ENCODE results near the gene POU3F3.

Gene POU3F3

DNA sequence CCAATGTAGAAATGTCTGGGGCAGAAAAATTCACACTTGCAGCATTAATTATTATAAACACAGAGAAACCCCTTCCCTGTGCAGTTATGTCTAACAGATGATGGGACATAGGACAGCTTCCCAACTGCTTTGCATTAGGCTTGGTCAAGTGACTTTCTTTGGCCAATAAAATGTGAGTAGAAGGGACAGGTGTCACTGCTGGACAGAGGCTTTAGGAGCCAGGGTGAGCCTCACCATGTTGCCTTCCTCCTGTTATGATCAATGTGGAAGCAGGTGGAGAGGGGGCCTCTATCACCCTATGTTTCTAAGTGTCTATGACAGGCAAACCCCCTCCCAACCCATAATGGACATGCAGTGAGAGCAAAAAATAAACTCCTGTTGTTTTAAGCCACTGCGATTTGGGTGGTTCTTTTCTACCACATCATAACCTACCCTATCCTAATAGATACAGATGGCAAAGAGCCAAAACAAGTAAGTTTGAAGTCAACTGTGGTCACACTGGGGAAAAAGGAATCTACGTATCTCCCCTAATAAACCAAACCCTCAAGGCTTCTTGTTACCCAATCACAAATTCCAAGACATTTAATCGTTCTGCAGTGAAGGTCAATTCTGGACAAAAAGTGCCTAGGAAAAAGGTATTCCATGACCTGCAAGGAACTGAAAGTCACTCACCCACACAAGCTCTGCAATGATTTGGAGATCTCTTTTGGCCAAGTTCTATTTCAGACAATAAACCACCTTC lies 28.6 kb upstream of the POU3F3 start:
- H3K4me2 ChIP-seq (ENCODE audit: low read depth, low read length, poor library complexity, severe bottlenecking) = no peak overlapping the region
- H3K9ac ChIP-seq (ENCODE audit: low read depth, low read length, poor library complexity, severe bottlenecking) = no peak overlapping the region
- no peak overlapping the region for H3K4me3 ChIP-seq (ENCODE audit: low read length, poor library complexity, severe bottlenecking)
- H3K27me3 ChIP-seq (ENCODE audit: insufficient read depth, low read length, poor library complexity, severe bottlenecking) = no peaks in the 10 kb centered on the region
- H4K20me1 ChIP-seq (ENCODE audit: insufficient read depth, low read length, poor library complexity, severe bottlenecking) = no peaks in the 10 kb centered on the region
- H3F3A ChIP-seq (ENCODE audit: low read depth) = no peaks in the 10 kb centered on the region
- no peaks in the 10 kb centered on the region for H3K79me2 ChIP-seq (ENCODE audit: insufficient read depth, low read length)
- H3K36me3 ChIP-seq (ENCODE audit: insufficient read depth, low read length) = no peaks in the 10 kb centered on the region
- no peaks in the 10 kb centered on the region for H3K9me2 ChIP-seq (replicated peaks; ENCODE audit: low read depth, low read length)
- no peaks in the 10 kb centered on the region for H3K9me3 ChIP-seq (ENCODE audit: insufficient read depth, low read depth, low read length)
- H2AFZ ChIP-seq (ENCODE audit: low read length) = no peak overlapping the region
- H3K4me1 ChIP-seq (ENCODE audit: insufficient read depth, low read length, poor library complexity, severe bottlenecking) = no peaks in the 10 kb centered on the region
- no peak for TF ChIP-seq EZH2phosphoT487 (IDR thresholded peaks at IDR 0.05; ENCODE audit: borderline replicate concordance)
- TF ChIP-seq, protein P1, sequence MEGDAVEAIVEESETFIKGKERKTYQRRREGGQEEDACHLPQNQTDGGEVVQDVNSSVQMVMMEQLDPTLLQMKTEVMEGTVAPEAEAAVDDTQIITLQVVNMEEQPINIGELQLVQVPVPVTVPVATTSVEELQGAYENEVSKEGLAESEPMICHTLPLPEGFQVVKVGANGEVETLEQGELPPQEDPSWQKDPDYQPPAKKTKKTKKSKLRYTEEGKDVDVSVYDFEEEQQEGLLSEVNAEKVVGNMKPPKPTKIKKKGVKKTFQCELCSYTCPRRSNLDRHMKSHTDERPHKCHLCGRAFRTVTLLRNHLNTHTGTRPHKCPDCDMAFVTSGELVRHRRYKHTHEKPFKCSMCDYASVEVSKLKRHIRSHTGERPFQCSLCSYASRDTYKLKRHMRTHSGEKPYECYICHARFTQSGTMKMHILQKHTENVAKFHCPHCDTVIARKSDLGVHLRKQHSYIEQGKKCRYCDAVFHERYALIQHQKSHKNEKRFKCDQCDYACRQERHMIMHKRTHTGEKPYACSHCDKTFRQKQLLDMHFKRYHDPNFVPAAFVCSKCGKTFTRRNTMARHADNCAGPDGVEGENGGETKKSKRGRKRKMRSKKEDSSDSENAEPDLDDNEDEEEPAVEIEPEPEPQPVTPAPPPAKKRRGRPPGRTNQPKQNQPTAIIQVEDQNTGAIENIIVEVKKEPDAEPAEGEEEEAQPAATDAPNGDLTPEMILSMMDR (conservative IDR thresholded peaks at IDR 0.05; ENCODE audit: low read length) = no peak

DNA sequence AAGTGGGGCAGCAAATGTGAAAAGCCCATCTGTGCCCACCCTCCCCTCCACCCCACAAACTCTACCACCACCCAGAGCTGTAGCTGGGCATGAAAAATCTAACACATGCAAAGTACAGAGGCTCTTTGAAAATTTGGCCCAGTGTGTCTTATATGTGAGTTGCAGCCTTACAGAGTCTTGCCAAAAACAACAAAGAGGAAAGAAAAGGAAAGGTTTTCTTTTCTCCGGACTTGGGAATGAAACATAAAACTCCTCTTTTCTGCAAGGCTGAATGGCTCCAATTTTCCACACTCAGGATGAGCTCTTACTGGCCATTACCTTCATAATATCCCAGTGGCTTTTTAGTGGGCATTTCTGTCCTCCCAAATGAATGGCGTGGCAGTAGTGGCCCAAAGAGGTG lies 27.9 kb upstream of the POU3F3 start:
- H3F3A ChIP-seq (ENCODE audit: low read depth) = no peaks in the 10 kb centered on the region
- H3K9me3 ChIP-seq (ENCODE audit: insufficient read depth, low read depth, low read length) = no peaks in the 10 kb centered on the region
- no peaks in the 10 kb centered on the region for H4K20me1 ChIP-seq (ENCODE audit: insufficient read depth, low read length, poor library complexity, severe bottlenecking)
- H3K79me2 ChIP-seq (ENCODE audit: insufficient read depth, low read length) = no peaks in the 10 kb centered on the region
- H3K9ac ChIP-seq (ENCODE audit: low read depth, low read length, poor library complexity, severe bottlenecking) = no peak overlapping the region
- no peaks in the 10 kb centered on the region for H3K4me1 ChIP-seq (ENCODE audit: insufficient read depth, low read length, poor library complexity, severe bottlenecking)
- no peaks in the 10 kb centered on the region for H3K27me3 ChIP-seq (ENCODE audit: insufficient read depth, low read length, poor library complexity, severe bottlenecking)
- no peak overlapping the region for H3K4me2 ChIP-seq (ENCODE audit: low read depth, low read length, poor library complexity, severe bottlenecking)
- H3K4me3 ChIP-seq (ENCODE audit: low read length, poor library complexity, severe bottlenecking) = no peak overlapping the region
- no peaks in the 10 kb centered on the region for H3K36me3 ChIP-seq (ENCODE audit: insufficient read depth, low read length)
- no peaks in the 10 kb centered on the region for H3K9me2 ChIP-seq (replicated peaks; ENCODE audit: low read depth, low read length)
- TF ChIP-seq, protein P1 (conservative IDR thresholded peaks at IDR 0.05; ENCODE audit: low read length) = no peak
- TF ChIP-seq EZH2phosphoT487 (IDR thresholded peaks at IDR 0.05; ENCODE audit: borderline replicate concordance) = no peak
- H2AFZ ChIP-seq (ENCODE audit: low read length) = no peak overlapping the region

DNA sequence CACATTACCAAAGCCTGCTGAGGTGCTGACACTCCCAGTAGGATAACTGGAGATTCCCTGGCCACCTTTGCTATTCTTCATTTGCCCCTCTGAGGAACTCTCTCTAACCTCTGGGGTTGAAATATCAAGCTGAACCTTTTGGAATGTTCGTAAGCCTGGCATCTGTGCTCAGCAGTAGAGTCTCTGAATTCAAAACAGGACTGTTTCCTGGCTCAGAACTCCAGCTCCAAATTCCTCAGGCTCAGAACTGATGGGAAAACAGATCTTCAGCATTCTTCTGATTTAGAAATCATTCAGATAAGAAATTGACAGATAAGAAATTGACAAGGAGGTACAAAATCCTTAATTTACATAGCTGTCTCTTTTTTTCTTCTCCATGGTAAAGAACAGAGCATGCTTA lies 22.2 kb upstream of the POU3F3 start:
- no peaks in the 10 kb centered on the region for H3K9me3 ChIP-seq (ENCODE audit: insufficient read depth, low read depth, low read length)
- no peak overlapping the region for H3K4me2 ChIP-seq (ENCODE audit: low read depth, low read length, poor library complexity, severe bottlenecking)
- H3K4me3 ChIP-seq (ENCODE audit: low read length, poor library complexity, severe bottlenecking) = no peak overlapping the region
- H3K9me2 ChIP-seq (replicated peaks; ENCODE audit: low read depth, low read length) = no peaks in the 10 kb centered on the region
- no peaks in the 10 kb centered on the region for H3K36me3 ChIP-seq (ENCODE audit: insufficient read depth, low read length)
- H4K20me1 ChIP-seq (ENCODE audit: insufficient read depth, low read length, poor library complexity, severe bottlenecking) = no peaks in the 10 kb centered on the region
- no peaks in the 10 kb centered on the region for H3F3A ChIP-seq (ENCODE audit: low read depth)
- H3K79me2 ChIP-seq (ENCODE audit: insufficient read depth, low read length) = no peaks in the 10 kb centered on the region
- H3K9ac ChIP-seq (ENCODE audit: low read depth, low read length, poor library complexity, severe bottlenecking) = no peak overlapping the region
- H3K27me3 ChIP-seq (ENCODE audit: insufficient read depth, low read length, poor library complexity, severe bottlenecking) = no peaks in the 10 kb centered on the region
- no peak overlapping the region for H2AFZ ChIP-seq (ENCODE audit: low read length)
- TF ChIP-seq, protein P1 (conservative IDR thresholded peaks at IDR 0.05; ENCODE audit: low read length) = no peak
- TF ChIP-seq EZH2phosphoT487 (IDR thresholded peaks at IDR 0.05; ENCODE audit: borderline replicate concordance) = no peak
- H3K4me1 ChIP-seq (ENCODE audit: insufficient read depth, low read length, poor library complexity, severe bottlenecking) = no peaks in the 10 kb centered on the region
